ENCODE data around the gene PTGES3.

The PTGES3 gene

DNA sequence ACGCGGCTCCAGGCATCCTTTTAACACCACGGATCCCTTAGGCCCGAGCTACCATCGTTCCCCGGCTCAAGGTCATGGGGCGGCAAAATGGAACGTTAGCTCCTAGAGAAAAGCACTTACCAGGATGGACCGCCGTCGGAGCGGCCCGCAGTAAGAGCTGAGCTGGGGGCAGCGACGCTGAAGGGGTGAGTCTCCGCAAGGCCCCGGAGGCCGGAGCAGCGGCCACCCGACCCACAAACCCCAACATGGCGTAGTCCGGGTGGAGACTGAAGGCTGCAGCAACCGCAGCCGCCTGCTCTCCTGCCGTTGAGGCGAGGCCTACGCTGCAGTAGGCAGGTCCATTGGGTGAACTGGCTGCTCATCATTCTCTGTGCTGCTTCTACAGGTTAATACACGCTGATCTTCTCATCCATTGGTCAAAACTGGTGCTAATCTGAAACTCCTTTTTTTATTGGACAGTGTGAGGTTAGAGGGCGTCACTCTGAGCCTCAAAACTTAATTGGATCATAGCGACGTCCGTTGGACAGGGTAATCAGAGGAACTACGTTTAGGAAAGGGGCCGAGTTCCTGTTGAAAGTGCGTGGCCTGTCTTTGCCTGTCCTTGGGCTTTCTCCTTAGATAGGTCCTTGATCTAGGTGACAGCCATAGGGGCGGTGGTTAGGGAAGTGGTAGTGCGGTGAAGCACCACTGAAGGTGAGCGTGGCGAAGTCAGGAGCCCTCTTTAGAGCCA, 42.2 kb downstream of the PTGES3 start, which contains the start of gene ATP5F1B:
TSS of gene ATP5F1B (minus strand) at position 268 of the 730 bp plus-strand sequence. CDS start at position 247, 21 bp downstream.
- peak; percentile 99 for DNase-seq

DNA sequence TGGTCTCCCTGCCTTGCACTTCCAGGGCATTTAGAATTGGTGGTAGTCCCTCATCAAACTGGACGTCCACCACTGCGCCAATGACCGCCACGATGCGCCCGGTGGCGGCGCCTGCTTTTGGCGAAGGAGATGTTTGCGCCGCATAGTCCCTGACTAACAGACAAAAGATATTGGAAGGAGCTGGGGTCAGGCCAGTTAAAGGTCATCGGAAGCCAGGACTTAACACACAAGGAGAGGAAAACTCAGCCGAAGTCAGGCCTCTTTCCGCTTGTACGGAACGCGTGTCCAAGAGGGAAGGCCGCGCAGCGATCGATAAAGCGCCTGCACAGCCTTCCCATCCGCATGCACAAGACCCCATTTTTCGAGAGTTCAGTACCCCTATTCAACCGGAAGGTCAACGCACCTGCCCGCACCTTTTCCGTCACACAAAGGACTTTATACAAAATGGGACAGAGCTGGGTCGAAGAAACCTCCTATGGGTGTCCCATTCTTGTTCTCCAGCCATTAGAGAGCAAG, 42.8 kb downstream of the PTGES3 start:
- DNase-seq, result no peak

DNA sequence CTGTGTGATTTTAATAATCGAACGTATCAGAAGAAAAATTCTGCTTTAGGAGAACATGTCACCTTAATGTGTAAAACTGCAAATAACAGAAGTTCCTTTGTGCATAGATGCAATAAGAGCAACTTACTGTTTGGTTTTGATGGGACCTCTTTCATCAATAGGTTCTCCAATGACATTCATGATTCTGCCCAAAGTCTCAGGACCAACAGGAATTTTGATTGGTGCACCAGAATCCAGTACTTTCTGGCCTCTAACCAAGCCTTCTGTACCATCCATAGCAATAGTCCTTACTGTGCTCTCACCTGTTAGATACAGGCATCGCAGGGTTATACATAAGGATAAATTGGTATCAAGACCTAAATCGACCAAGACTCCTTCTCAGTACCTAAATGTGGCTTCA, 43.4 kb downstream of the PTGES3 start:
- DNase-seq, result no peak

DNA sequence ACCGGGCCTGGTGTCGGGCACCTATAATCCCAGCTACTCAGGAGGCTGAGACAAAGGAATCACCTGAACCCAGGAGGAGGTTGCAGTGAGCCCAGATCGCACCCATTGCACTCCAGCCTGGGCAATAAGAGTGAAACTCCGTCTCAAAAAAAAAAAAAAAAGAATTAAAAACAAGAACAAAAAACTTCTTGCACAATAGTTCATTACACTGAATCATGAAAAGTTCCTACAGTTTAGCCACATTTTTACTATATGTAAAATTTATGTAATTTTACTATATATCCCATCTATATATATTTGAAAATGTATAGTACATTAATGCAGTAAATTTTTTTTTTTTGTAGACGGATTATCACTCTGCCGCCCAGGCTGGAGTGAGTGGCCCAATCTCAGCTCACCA, 46.9 kb downstream of the PTGES3 start:
- no peak for DNase-seq

DNA sequence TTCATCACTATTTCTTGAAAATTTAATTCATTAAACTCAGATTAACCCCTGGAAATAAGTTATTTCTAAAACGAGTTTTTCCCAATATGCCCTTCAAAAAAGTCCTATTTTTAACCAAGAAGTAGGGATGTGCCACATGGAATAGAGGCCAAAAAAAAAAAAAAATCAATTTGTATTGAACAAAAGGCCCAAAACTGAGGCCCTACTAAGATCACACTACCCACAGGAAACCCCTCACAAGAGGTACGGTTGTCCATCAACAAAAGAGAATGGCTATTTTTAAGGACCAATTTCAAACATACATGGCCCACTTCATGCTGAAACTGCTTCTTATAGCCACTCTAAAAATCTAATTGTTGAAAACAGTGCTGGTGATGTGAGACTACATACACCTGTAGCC, 50.5 kb downstream of the PTGES3 start:
- no peak for DNase-seq

DNA sequence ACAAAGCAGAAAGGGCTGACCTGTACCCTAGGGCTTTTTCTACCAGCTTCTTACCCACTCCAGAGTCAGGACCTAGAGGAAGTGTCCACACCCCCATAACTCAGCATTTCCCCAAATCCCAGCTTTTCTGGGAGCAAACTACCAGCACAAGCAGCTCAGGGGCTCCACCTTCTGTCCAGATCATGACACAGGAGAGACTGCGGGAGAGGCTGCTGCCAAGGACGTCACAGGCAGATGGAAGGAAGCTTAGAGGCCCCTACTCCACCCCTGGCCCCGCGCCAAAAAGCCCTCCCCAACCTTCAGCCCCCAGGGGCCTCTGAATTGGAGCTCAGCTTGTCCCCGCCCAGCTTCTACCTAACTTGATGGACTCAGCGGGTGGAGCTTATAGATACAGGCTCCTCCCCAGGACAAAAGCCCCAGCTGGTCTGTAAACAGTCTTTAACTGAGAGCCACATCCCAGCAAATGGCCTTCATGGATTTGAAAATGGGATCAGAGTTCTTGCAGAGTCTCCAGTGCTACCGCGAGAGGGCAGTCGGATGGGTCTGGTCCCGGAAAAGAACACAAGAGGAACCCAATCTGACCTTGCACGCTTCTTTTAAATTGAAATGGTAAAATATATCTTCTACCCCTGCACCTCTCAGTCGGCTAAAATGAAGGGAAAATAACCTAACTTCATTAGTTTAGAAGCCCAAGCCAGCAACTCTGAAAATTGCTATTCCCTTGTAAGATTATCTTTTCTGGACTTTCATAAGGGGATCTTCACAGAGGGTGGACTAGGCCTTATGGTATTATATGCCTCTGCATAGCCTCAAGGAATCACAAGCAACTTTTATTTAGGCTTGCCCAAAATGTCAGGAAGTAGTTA, 51.2 kb downstream of the PTGES3 start:
- DNase-seq, result peak; percentile 94

DNA sequence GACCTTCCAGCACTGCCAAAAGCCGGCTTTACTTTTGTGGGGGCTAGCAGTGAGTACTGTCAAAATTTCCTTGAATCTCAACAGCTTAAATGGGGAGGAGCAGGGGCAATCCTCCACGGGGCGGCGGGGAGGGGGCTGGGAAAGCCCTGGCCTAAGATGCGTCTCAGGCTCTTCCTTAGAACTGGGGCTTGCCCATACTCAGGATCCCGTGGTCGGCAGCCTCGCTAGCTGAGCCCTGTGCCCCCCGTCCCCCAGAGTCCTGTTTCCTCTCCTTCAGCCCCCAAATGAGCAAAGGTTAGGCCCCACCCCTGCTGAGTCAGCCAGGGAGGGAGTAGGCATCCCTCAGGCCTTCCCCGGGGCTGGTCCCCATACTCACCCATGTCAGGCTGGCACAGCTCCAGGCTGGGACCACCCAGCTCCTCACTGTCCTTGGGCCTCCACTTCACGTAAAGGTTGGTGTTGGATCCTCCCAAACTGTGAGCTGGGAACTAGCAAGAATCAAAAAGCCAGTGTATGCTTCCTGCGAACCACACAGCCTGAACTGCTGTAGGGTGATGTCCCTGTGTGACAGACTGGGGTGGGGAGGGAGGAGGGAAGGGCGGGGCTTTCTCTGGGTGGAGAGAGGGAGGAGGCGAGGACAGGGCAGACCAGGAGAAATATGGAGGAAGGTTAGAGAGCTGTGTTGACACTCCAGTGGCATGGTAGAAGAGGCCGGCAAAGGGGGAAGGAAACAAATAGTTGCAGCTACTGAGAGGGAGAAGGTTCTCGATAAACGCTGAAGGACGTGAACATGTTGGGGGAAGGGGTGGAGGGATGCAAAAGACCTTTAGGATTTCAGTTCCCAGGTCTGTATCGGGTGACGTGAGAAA, 52.0 kb downstream of the PTGES3 start:
- DNase-seq, result peak; percentile 77

DNA sequence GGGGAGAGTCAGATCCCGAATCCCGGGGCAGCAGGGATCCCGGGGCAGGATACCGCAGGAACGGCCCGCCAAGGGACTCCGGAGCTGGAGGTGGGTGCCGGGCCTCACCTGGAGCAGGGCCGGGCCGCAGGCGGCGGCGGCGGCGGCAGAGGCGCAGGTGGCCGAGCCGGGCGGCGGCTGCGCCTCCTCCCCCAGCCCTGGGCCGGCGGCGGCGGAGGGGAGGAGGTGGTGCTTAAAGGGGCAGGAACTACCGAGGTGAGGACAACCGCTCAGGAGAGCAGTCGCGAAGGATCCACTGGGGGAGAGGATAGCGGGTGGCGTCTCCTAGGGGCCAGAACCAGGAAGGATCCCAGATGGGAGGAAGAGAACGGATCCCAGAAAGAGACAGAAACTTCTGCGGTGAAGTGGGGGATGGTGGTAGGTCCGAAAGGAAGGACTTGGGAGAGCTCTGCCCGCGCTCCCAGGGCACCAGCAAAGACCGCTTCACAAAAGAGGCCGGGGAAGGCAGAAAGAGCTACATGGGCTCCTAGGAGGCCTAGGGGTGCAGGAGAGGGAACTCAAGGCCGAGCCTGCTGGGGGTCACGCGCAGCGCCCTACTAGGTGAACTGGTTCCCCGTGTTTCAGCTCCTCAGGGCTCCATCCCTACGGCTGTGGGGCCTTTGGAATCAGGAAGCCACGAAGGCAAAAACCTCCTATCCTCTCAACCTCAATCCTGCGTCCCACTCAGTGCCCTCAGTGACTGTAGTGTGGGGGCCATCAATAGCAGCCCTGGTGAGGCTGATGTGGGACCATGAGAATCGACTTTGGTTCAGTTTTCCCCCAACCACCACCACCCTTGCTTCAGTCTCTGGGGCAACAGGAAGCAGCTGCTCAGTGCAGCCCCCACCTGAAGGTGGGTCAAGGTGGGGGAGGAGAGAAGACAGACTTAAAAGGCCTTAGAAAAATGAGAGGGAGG, 53.0 kb downstream of the PTGES3 start:
- peak; percentile 47 for DNase-seq

DNA sequence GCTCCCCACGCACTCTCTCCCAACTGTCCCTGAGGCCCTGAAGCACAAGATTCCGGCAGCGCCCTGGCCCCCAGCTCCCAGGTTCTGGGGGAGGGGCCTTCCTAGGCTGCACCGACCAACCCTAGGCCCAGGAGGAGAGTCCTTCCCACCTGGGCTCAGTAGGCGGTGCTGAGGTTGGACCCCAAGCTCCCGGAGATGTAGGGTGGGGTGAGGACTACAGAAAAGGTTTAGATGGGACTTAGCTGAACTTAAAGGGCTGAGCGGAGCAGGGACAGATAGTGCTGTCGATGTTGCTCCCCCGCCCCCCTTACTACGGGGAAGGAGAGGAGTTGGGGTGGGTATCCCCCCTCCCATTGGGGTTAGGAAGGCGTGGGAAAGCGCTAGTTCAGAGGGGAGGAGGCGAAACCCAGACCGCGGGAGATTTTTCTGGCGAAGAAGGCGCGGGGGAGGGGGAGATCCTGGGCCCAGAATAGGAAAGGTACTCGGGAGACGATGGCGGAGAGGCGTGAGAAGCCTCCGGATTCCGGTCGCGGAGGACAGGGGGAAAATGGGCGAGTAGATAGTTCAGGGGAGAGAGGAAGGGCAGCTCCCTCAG, 53.7 kb downstream of the PTGES3 start:
- no peak for DNase-seq

DNA sequence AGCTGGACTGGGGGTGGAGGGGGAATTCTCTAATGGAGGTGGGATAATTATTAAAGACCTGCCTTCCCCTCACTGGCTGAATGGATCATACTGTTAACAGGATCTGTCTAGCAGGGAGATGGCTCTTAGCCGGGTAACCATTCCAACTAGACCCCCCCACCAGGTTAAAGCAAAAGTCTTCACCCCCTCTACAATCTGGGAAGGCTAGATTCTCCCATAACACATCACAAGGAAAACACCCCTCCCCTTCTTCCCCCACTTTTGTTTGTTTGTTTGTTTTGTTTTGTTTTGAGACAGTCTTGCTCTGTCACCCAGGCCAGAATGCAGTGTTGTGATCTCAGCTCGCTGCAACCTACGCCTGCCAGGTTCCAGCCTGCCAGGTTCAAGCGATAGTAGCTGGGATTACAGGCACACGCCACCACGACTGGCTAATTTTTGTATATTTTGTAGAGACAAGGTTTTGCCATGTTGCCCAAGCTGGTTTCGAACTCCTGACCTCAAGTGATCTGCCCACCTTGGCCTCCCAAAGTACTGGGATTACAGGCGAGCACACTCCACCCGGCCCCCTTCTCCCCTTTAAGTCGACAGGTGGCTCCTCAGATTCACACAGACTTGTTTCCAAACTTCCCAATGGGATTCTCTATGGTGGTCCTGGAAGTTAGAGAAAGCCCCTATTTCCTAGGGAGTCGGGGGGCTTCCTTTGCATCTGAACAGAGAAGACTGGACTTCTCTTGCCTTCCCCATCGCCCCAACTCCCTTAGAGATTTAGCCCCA, 54.4 kb downstream of the PTGES3 start:
- DNase-seq, result no peak

DNA sequence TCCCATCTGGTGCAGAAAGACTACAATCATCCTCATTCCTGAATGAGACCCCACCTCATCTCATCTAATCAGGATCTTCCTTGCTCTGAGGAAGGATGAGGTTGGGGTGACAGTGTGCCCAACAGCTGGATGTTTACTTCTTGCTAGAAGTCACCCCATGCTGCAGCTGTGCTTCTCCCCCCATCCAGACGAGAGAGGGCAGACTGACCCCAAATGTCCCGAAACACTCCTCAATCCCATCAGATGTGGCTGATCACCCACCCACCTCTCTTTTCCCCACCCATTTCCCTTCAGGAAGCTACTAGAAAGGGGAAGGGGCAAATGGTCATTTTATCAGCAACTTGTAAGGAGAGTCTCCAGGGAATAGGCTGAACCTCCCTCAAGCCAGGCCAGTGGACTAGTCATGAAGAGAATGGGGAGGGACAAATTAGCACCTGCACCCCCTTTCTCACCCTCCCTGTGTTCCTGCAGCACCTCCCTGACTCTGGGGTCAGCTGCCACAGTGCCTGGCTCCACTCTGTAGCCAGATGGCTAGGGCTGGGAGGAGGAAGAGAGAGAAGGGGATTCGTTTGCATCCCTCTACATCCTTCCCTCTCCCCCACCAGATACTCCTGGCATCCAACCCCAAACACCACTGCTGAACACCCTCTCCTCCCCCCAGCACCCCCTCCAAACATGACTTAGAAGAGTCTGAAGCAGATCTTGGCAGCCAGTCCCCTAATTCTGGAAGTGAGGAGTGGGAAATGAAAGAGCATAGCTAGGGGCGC, 55.2 kb downstream of the PTGES3 start:
- no peak for DNase-seq

DNA sequence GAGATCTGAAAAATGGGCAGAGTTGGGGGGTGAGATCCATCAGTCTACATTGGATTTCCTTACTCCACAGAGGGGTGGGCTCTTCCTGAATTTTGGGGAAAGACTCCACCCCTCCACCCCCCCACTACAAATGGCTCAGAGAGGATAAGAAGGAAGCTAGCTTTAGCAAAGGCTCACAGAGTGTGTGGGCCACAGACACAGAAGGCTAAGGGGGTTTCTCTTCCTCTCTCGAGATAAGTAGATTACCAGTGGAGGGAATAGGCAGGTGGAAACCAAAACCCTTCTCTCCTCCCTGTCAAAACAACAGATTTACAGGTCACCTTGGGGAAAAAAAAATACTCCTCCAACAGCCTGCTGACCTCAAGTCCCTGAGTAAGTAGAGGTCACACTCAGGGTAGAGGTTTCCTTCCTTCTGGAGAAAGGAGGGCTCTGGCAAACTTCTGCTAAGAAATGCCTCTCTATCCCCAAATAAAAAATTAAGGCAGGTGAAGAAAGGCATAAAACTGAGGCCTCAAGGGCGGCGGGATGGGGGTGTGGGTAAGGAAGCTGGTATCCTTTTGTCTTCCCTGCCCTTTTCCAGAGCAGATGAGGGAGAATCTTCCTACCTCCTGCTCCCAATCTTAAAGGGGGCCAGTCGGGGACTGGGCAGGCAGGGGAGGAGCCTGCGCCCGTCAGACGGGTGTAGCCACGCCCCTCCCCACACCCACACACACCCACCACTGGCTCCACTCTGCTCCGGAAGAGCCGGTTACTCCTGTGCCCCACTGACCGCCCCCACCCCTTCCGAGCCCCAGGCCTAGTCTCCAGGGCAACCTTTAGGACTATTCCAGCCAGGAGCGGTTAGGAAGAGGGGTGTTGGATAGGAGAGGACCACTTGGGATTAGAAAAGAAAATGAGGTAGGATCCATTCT, 56.0 kb downstream of the PTGES3 start:
- peak; percentile 43 for DNase-seq

DNA sequence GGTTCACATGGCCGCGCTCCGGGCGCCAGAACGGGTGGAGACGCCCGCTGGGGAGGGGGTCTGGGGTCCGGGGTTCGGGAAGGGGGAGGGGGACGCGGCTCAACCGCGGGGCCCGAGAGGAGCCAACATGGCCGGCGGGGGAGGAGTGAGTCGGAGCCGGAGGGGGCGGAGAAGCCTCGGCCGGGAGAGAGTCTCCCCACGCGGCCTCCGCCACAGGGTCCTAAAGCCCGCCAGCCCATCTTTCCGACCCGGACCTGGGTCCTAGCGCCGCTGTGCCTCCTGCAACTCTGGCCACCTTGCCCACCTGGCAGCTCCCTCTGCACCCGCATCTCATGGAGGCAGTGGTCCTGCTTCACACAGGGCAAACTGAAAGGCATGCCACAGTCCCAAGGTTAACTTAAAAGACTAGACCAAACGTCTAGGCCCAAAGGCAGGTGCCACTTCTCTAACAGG, 57.9 kb downstream of the PTGES3 start, which contains the start of gene BAZ2A:
TSS of gene BAZ2A (minus strand) at position 147 of the 453 bp plus-strand sequence. CDS start 12,796 bp downstream, outside the sequence.
- DNase-seq, result peak; percentile 76

DNA sequence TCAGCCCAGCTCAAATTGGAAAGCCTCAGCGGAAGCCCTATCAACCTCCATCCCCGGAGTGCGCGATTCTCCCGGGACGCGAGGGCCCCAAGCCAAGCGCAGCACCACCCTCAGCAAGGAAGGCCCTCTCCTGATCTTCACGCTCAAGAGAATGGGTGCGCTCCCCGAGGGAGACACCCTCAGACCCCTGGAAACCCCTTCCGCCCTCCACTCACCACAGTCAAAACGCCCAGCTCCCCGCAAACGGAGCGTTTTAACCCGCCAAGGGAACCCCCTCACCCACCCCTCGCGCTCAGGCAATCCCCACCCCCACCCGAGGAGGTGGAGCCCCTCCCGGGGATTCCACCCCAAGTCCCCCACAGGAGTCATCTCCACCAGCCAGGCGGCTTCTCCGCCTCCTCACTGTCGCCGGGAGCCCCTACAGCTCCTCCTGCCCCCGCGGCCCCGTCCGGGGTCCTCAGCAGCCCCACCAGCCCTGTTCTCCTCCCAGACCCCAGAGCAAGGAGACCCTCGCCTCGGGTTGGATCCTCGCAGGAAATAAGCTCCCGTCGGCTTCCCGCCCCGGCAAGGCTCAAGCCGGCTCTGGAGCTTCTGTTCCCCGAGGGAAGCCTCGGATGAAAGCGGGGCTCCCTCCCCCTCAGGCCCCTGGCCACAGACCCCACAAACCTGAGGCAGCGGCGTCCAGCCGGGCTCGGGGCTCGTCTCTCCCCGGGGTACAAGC, 58.5 kb downstream of the PTGES3 start:
- no peak for DNase-seq

DNA sequence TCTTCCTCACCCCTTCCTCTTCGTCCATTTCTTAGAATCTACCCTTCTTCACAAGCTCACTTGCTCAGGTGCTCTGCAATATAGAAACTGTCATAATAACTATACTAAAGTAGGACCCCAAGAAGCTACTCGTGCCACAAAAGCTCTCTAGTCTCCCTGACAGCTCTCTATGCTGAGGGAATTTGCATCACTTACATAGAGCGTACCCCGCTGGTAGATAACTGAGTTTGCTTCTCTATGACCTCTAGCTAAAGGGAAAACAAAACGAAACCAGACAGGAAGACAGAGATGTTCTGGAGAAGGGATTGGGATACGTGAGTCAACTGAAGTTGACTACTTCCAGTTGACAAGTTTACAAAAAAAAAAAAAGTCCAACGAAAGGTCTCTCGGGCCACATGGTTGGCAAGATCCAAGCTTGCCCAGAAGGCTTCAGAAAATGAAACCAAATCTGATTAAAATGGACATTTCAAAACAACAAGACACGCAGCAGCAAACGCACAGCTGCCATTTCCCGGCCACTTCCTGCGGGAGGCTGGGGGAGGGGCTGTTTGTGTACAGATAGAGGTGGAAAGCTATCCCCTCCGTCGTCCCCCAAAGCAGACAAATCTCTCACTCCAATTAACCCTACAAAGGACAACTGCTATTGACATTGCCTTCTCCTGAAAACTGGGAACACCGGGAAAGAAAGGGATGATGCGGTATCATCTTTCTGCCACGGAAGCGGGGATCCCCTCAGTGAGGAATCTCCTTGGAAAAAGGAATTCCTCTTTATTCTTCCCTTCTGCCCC, 59.2 kb downstream of the PTGES3 start:
- DNase-seq, result no peak

DNA sequence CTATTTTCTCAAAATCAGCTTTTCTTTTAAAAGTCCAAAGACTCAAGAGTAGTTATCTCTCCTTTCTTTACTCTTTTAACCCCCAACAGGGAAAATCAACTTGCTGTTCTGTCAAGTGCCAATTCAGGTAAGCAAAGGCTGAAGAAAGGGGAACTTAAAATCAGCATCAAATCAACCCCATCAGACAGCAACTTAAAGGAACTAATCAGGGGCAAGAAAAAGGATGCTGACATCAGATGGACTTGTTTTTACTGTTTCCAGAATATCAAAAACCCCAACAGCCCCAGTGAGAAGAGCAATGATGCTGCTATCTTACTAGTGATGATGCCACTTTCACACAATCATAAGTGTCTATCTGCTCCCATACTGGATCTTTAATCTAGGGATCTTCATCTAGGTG, 61.4 kb downstream of the PTGES3 start:
- no peak for DNase-seq

DNA sequence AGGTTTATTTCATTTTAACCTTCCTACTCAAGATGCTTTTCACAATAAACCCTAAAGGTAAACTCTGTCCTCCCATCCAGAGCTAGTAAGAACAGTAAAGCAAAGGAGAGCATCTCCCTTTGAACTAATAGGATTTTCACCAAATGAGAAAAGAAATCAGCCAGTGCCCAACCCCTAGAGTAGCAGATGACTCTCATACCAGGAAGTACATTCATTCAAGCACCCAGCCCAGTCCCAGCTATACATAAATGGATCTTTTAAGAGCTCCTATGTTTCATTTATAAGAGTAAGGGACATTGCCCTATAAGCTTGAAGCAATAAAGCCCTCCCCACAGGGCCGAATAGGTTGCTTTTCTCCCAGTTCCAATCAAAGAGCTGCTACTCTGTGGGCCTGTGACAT, 65.5 kb downstream of the PTGES3 start:
- DNase-seq, result no peak
